Activated CD4-positive, alpha-beta T cell treated with anti-CD3 and anti-CD28 coated beads, Interleukin-2, amount 10 ng/mL, durations not matched to agents 7 days and 5 days (primary cell): Measurements from ENCODE around the gene SGIP1. TPM values are rescaled to one million over a fixed set of nuclear protein-coding genes. Genes with fewer than 3 reads are reported as not detected.

Experiments used
- CTCF ChIA-PET: fragments of 350-600 bp; sonication (Branson Sonifier 250); formaldehyde crosslinking; loops from one replicate; lab custom pipeline; 2021; ENCODE audit warnings: antibody characterized with exemption; lab: Charles Lee
- POLR2A ChIA-PET: fragments of 350-600 bp; sonication (Branson Sonifier 250); formaldehyde crosslinking; loops from one replicate; lab custom pipeline; 2021; ENCODE audit warnings: antibody characterized with exemption; lab: Charles Lee
- DNase-seq: peaks from one replicate; pipeline ENCODE4 v3.0.0-alpha.2; 2020
- H3K27ac Mint-ChIP-seq: one replicate; pipeline ENCODE4 v1.8.0; 2021; ENCODE audit warnings: mild to moderate bottlenecking, moderate library complexity, mixed read lengths
- H3K27me3 Mint-ChIP-seq: one replicate; pipeline ENCODE4 v1.8.0; 2021; ENCODE audit warnings: mixed read lengths
- H3K36me3 Mint-ChIP-seq: one replicate; pipeline ENCODE4 v1.8.0; 2021; ENCODE audit warnings: low read depth, mixed read lengths
- H3K4me1 Mint-ChIP-seq: one replicate; pipeline ENCODE4 v1.8.0; 2021; ENCODE audit warnings: mixed read lengths
- H3K4me3 Mint-ChIP-seq: one replicate; pipeline ENCODE4 v1.8.0; 2021; ENCODE audit warnings: mild to moderate bottlenecking, moderate library complexity, mixed read lengths
- H3K9me3 Mint-ChIP-seq: one replicate; pipeline ENCODE4 v1.8.0; 2021; ENCODE audit warnings: mixed read lengths
- total RNA-seq, 2 experiments: library from RNA; stranded (reverse); gene quantifications; one replicate each; pipeline ENCODE4 v1.2.3, GENCODE V29; 2021

Gene SGIP1
- total RNA-seq, 2 experiments from 2014 or later = not detected

DNA sequence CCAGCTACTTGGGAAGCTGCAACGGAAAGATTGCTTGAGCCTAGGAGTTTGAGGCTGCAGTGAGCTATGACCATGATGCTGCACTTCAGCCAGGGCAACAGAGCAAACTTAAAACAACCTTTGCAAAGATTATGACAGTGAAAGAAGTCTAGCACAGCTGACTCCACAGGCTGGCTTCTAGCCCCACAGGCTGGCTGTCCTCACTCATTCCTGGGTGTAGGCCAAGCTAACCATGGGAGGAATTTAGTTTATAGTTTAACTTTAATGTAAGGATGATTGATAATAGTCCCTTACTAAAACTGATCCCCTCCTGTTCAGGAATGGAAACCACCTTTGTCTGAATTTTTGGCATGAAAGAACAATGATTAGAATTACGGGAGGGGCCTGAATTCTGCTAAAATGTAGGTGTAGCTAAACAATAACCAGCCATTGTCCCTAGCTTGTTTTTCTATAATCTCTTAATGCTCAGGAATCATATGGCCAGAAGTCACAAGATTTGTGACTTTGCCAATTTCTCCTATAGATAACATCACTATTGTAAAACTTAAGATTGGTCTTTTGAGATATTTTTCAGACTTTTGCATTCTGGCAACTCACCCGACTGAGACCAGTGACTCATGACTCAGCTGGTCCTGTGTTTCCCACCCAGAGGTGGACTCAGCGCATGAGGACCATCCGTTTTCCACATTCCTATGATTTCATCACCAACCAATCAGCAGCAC is 28.1 kb upstream of the SGIP1 start:
- POLR2A ChIA-PET = no interaction called here
- Mint-ChIP-seq H3K36me3 (no peaks in the 10 kb centered on the region), H3K27ac (no peak overlapping the region), H3K4me1 (no peaks in the 10 kb centered on the region), H3K27me3 (peaks cover 26% of the 10 kb centered on the region), H3K9me3 (no peaks in the 10 kb centered on the region), H3K4me3 (no peak overlapping the region)
- no peak for DNase-seq
- CTCF ChIA-PET = interaction anchor here (0.5 to 1.0 kb wide), 4 partner anchors 40 to 297 kb away, joined by 3 to 4 read pairs (median 3); no protein-coding TSS in a partner anchor

DNA sequence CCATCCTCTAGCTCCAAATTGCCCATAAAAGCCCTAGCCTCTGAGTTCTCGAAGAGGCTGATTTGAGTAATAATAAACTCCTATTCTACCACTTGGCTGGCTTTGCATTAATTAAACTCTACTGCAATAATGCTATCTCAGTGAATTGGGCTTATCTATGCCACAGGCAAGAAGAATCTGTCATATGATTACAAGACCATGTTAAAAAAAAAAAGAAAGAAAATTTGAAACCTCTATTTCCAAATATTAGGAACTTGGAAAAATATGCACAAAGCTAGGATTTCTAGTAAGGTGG is 27.6 kb upstream of the SGIP1 start:
- Mint-ChIP-seq H3K4me3 (no peak overlapping the region), H3K9me3 (no peaks in the 10 kb centered on the region), H3K27me3 (peaks cover 26% of the 10 kb centered on the region), H3K36me3 (no peaks in the 10 kb centered on the region), H3K27ac (no peak overlapping the region), H3K4me1 (no peaks in the 10 kb centered on the region)
- DNase-seq = no peak
- POLR2A ChIA-PET = no interaction called here
- CTCF ChIA-PET = interaction anchor here (1.0 kb wide), 1 partner anchor 297 kb away, joined by 3 read pairs; no protein-coding TSS in a partner anchor

DNA sequence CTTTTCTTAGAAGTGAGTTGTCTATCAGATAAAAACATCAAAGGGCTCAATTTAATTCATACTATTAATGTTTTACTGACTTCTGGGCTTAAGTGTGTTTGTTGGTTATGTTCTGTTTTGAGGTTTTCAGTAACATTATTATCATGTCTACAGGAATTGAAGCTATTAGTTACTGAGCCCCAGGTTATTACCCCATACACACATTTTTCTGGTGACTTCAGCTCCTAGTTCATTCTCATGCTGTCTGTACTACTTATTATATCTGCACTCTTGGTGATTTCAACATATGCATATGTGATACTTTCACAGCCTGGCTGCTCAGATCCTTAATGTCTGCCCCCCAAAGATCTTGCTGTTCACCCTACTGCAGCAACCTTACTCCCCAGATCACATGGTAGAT is 27.0 kb upstream of the SGIP1 start:
- no peak overlapping the region for H3K4me3 Mint-ChIP-seq
- peaks cover 21% of the 10 kb centered on the region for H3K27me3 Mint-ChIP-seq
- POLR2A ChIA-PET = no interaction called here

DNA sequence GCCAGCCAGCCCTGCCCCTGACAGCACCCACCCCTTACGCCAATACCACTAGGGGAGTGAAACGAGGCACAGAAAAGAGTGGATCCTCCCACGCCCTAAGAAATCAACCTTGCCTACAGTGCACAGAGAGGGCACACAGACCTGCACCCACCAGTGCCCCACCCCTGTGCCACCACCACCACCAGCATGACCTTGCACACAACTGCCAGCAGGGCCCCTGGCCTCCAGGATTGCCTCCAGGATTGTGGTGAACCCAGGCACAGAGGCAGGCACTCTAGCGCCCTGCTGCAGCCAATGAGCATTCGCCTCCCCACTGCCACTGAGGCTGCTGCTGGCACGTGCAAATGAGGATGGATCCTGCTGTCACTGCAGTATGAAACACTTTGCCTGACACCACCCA is 23.5 kb upstream of the SGIP1 start:
- ChIA-PET CTCF (no interaction called here), POLR2A (no interaction called here)
- Mint-ChIP-seq H3K4me3 (no peak overlapping the region), H3K4me1 (no peaks in the 10 kb centered on the region), H3K9me3 (no peaks in the 10 kb centered on the region), H3K27me3 (peaks cover 28% of the 10 kb centered on the region), H3K27ac (no peak overlapping the region), H3K36me3 (no peaks in the 10 kb centered on the region)
- DNase-seq = no peak

More for the DNA sequence above, 27.0 kb upstream of the SGIP1 start:
- Mint-ChIP-seq H3K9me3 (no peaks in the 10 kb centered on the region), H3K36me3 (no peaks in the 10 kb centered on the region), H3K27ac (no peak overlapping the region), H3K4me1 (no peaks in the 10 kb centered on the region)
- CTCF ChIA-PET = interaction anchor here (1.0 kb wide), 1 partner anchor 298 kb away, joined by 3 read pairs; no protein-coding TSS in a partner anchor
- no peak for DNase-seq

DNA sequence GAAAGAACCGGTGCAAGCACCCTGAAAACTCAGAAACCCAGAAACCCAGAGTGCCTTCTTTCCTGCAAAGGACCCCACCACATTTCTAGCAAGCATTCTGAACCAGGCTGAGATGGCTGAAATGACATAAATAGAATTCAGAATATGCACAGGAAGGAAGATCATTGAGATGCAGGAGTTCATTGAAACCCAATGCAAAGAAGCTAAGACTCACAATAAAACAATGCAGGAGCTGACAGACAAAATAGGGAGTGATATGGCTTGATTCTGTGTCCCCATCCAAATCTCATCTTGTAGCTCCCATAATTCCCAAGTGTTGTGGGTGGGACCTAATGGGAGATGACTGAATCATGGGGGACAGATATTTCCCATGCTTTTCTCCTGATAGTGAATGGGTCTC is 22.8 kb upstream of the SGIP1 start:
- no peaks in the 10 kb centered on the region for H3K4me1 Mint-ChIP-seq
- CTCF ChIA-PET = no interaction called here

DNA sequence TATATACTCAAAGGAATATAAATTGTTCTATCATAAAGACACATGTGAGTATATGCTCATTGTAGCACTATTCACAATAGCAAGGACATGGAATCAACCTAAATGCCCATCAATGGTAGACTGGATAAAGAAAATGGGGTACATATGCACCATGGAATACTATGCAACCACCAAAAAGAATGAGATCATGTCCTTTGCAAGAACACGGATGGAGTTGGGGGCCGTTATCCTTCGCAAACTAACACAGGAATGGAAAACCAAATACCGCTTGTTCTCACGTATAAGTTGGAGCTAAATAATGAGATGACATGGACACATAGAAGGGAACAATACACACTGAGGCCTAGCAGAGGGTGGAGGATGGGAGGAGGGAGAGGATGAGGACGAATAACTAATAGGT is 16.0 kb upstream of the SGIP1 start:
- ChIA-PET POLR2A (no interaction called here), CTCF (interaction anchor here (1.1 kb wide), 1 partner anchor 14 kb away, joined by 3 read pairs; no protein-coding TSS in a partner anchor)
- DNase-seq = no peak
- no peaks in the 10 kb centered on the region for H3K9me3 Mint-ChIP-seq
- H3K36me3 Mint-ChIP-seq = no peaks in the 10 kb centered on the region
- H3K27me3 Mint-ChIP-seq = peaks cover 22% of the 10 kb centered on the region
- no peak overlapping the region for H3K4me3 Mint-ChIP-seq
- no peak overlapping the region for H3K27ac Mint-ChIP-seq
- no peaks in the 10 kb centered on the region for H3K4me1 Mint-ChIP-seq

More for the DNA sequence above, 22.8 kb upstream of the SGIP1 start:
- H3K36me3 Mint-ChIP-seq = no peaks in the 10 kb centered on the region
- POLR2A ChIA-PET = no interaction called here
- H3K27me3 Mint-ChIP-seq = peaks cover 33% of the 10 kb centered on the region
- no peak overlapping the region for H3K27ac Mint-ChIP-seq
- H3K9me3 Mint-ChIP-seq = no peaks in the 10 kb centered on the region
- no peak overlapping the region for H3K4me3 Mint-ChIP-seq
- no peak for DNase-seq

DNA sequence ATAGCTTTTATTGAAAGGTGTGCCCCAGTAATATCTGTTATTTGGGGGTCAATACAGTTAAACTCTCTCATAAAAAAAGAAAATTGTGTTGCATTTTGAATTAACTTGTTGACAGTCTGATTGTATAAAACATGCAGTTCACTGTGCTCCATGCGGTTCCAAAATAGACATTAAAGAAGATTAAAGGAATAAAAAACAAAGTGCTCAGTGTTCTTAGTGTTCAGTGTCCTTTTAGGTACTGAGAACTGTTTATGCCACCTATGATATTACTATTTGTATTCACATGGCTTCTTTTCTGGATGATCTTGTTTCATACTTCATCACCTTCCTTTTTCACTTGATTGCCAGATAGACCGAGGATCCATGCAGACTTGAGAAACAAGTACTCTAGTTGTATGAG is 15.3 kb upstream of the SGIP1 start:
- Mint-ChIP-seq H3K27me3 (peaks cover 16% of the 10 kb centered on the region), H3K36me3 (no peaks in the 10 kb centered on the region), H3K9me3 (no peaks in the 10 kb centered on the region), H3K4me3 (no peak overlapping the region), H3K4me1 (no peaks in the 10 kb centered on the region), H3K27ac (no peak overlapping the region)
- POLR2A ChIA-PET = no interaction called here
- no peak for DNase-seq
- CTCF ChIA-PET = no interaction called here

DNA sequence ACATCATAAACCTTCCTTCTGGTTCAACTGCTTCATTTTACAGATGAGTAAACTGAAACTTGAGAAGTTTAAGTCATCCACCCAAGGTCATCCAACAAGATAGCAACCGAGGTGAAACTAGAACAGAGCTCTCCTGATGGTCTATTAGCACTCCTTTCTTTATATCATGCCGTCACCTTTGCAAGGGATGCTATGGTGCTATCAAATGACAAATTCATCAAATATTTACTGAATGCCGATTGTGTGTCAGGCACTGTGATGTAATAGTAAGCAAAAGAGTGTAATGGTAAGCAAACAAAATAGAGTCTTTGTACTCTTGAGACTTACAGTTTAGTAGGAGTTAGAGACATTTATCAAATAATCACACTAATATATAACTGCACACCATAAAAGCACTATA is 14.0 kb upstream of the SGIP1 start:
- Mint-ChIP-seq H3K4me1 (no peaks in the 10 kb centered on the region), H3K4me3 (no peak overlapping the region), H3K9me3 (no peaks in the 10 kb centered on the region), H3K27ac (no peak overlapping the region), H3K27me3 (peaks cover 16% of the 10 kb centered on the region), H3K36me3 (no peaks in the 10 kb centered on the region)
- no peak for DNase-seq
- POLR2A ChIA-PET = no interaction called here
- CTCF ChIA-PET = no interaction called here

DNA sequence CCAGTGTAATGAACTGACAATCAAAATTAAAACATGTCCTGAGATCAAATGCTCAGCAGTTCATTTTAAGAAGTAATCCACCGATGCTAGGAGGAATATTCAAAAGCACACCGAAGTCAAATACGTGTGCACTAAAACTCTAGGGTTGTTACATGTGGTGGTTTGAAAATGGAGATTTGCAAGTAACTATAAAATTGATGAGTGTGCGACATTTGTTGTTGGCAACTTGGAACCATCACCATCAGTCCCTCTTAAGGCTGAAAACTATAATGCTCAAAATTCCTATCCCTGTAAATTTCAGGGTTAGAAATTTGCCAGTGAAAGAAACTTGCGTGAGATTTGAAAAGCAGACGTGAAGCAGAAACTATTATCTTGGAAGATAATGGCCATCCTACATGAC is 13.3 kb upstream of the SGIP1 start:
- CTCF ChIA-PET = no interaction called here
- POLR2A ChIA-PET = no interaction called here
- Mint-ChIP-seq H3K36me3 (no peaks in the 10 kb centered on the region), H3K4me1 (no peaks in the 10 kb centered on the region), H3K4me3 (no peak overlapping the region), H3K27ac (no peak overlapping the region), H3K9me3 (no peaks in the 10 kb centered on the region), H3K27me3 (peaks cover 14% of the 10 kb centered on the region)
- DNase-seq = no peak

DNA sequence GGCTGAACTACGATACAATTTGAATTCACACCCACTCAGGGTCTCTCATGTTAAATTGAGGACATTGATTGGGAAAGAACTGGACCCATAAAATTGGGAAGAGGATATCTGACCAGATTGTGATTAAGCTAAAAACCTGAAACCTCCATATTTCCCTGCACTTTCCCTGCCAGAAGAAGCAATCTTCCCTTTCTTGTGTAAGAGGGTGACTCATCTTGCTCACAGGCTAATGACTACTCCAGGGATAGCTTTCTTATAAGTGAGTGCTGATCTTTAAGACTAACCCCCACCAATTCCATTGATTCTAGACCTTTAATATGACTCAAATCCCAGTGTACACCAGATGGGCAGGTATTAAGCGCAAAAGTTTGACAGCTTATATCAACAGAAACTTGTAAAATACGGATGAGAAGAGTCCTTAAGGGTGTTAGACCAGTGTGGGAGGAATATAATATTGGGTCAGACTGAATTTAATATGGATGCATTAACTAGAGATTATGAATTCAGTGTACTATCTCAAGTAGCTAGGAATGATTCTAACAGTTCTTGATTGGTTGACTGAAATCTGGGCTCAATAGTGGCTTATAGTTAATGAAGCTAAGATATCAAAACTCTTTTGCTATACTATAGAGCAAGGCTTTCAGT is 12.1 kb upstream of the SGIP1 start:
- Mint-ChIP-seq H3K9me3 (no peaks in the 10 kb centered on the region), H3K4me1 (no peaks in the 10 kb centered on the region), H3K36me3 (no peaks in the 10 kb centered on the region), H3K27ac (no peak overlapping the region), H3K4me3 (no peak overlapping the region), H3K27me3 (peaks cover 8% of the 10 kb centered on the region)
- CTCF ChIA-PET = no interaction called here
- DNase-seq = no peak
- POLR2A ChIA-PET = no interaction called here

DNA sequence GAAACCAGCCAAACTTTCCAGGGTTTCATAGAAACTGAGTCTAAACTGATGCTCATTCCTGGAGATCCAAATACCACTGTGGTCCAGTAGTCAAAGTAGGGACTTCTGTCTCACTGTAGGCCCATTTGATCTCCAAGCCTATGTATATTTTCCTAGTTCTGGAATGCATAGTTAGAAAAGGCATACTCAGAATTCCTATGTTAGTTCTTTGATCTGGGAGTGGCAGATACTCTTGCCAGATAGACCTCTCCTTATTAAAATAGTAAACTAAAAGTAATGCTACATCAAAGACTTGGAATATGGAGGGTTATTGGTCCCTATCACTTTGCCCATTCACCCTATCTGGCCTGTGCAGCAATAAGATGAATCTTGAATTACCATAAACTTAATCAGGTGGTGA is 10.4 kb upstream of the SGIP1 start:
- Mint-ChIP-seq H3K4me1 (no peaks in the 10 kb centered on the region), H3K36me3 (no peaks in the 10 kb centered on the region), H3K27ac (no peak overlapping the region), H3K4me3 (no peak overlapping the region), H3K27me3 (peaks cover 7% of the 10 kb centered on the region), H3K9me3 (no peaks in the 10 kb centered on the region)
- no peak for DNase-seq
- ChIA-PET POLR2A (no interaction called here), CTCF (no interaction called here)

DNA sequence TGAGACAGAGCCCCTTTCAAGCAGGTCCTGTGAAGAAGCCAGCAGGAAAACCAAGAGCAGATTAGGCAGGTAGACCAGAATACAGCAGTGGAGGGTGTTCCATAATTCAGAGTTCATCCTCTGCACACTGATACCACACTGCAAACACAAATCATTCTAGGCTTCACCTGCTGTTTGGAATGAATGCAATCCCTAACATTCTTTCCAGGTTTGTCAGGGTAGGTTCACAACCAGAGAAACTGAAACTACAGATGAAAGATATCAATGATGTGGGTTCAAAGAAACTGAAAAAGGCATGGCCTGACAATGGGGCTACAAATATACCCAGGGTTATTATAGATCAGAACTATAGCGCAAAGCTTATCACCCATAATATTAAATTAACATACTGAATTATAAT is 8.9 kb upstream of the SGIP1 start:
- Mint-ChIP-seq H3K9me3 (no peaks in the 10 kb centered on the region), H3K4me1 (no peaks in the 10 kb centered on the region), H3K36me3 (no peaks in the 10 kb centered on the region), H3K4me3 (no peak overlapping the region), H3K27me3 (peaks cover 12% of the 10 kb centered on the region), H3K27ac (no peak overlapping the region)
- no peak for DNase-seq
- ChIA-PET POLR2A (no interaction called here), CTCF (no interaction called here)

DNA sequence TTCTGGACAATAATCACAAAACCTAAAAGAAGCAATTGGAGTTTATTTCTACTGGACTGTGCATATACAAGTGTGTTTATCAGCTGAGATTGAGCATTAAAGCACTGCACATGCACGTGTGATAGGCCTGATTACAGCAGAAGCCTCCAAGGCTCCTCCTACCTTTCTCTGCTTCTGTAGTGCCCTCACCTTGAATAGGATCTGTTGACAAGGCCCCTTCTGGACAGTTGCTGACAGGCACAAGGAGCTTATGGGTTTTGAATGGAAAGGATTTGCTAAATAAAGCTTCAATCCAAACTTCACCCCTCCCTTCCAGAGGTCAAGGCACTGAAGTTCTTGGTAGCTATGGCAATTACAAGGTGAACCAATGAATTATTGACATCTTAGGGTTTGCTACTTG is 7.9 kb upstream of the SGIP1 start:
- DNase-seq = no peak
- Mint-ChIP-seq H3K9me3 (no peaks in the 10 kb centered on the region), H3K27ac (no peak overlapping the region), H3K27me3 (peaks cover 9% of the 10 kb centered on the region), H3K4me3 (no peak overlapping the region), H3K36me3 (no peaks in the 10 kb centered on the region), H3K4me1 (no peaks in the 10 kb centered on the region)
- POLR2A ChIA-PET = no interaction called here
- CTCF ChIA-PET = interaction anchor here (0.6 kb wide), 1 partner anchor 14 kb away, joined by 3 read pairs; no protein-coding TSS in a partner anchor
